Adipocyte (in vitro differentiated cells): ENCODE results near the gene MIER2.

Experiments used
- DNase-seq: peaks from one replicate; pipeline ENCODE4 v3.0.0-alpha.2; 2015; ENCODE audit warnings: low read depth
- H3K27me3 ChIP-seq: replicated peaks from 2 replicates; pipeline ENCODE4 v1.7.0; 2013; ENCODE audit warnings: mild to moderate bottlenecking, low read length, moderate library complexity; ENCODE audit not compliant: control insufficient read depth, insufficient read depth
- H3K36me3 ChIP-seq: 2 replicates; pipeline ENCODE4 v1.7.0; 2013; ENCODE audit warnings: low read length, mild to moderate bottlenecking, moderate library complexity; ENCODE audit not compliant: control insufficient read depth, insufficient read depth, severe bottlenecking
- H3K4me1 ChIP-seq: 2 replicates; pipeline ENCODE4 v1.7.0; 2013; ENCODE audit warnings: mild to moderate bottlenecking, low read length, moderate library complexity; ENCODE audit not compliant: control insufficient read depth, insufficient read depth
- H3K4me3 ChIP-seq: 2 replicates; pipeline ENCODE4 v1.7.0; 2013; ENCODE audit warnings: mild to moderate bottlenecking, low read length, moderate library complexity
- H3K9ac ChIP-seq: 2 replicates; pipeline ENCODE4 v1.7.0; 2013; ENCODE audit warnings: mild to moderate bottlenecking, low read length, moderate library complexity
- H3K9me3 ChIP-seq: 2 replicates; pipeline ENCODE4 v1.7.0; 2013; ENCODE audit warnings: mild to moderate bottlenecking, low read length, moderate library complexity; ENCODE audit not compliant: control insufficient read depth

Gene MIER2

GRCh38 chr19:289651-290371 lies 54.8 kb downstream of the MIER2 start:
- peaks cover 3% of the 10 kb centered on the region for H3K9me3 ChIP-seq
- peak; percentile 22 for DNase-seq
- no peak overlapping the region for H3K9ac ChIP-seq
- H3K4me1 ChIP-seq, result peaks cover 9% of the 10 kb centered on the region
- H3K36me3 ChIP-seq, result no peaks in the 10 kb centered on the region
- H3K27me3 ChIP-seq, result peaks cover 34% of the 10 kb centered on the region
- H3K4me3 ChIP-seq, result no peak overlapping the region

GRCh38 chr19:288911-289310 lies 55.7 kb downstream of the MIER2 start:
- Histone ChIP-seq H3K9me3 (peaks cover 3% of the 10 kb centered on the region), H3K27me3 (peaks cover 25% of the 10 kb centered on the region), H3K4me1 (no peaks in the 10 kb centered on the region), H3K9ac (no peak overlapping the region), H3K36me3 (no peaks in the 10 kb centered on the region), H3K4me3 (no peak overlapping the region)
- no peak for DNase-seq

- Histone ChIP-seq H3K4me1 (no peaks in the 10 kb centered on the region), H3K27me3 (peaks cover 12% of the 10 kb centered on the region)
- no peak for DNase-seq
These were observed 57.2 kb downstream of the MIER2 start for GRCh38 chr19:287381-287871.

GRCh38 chr19:283395-283794 lies 61.2 kb downstream of the MIER2 start:
- no peaks in the 10 kb centered on the region for H3K4me1 ChIP-seq
- peaks cover 26% of the 10 kb centered on the region for H3K27me3 ChIP-seq
- DNase-seq, result no peak
- H3K4me3 ChIP-seq, result no peak overlapping the region
- H3K9ac ChIP-seq, result no peak overlapping the region
- no peaks in the 10 kb centered on the region for H3K36me3 ChIP-seq
- no peaks in the 10 kb centered on the region for H3K9me3 ChIP-seq

More at GRCh38 chr19:287381-287871, 57.2 kb downstream of the MIER2 start:
- Histone ChIP-seq H3K9ac (no peak overlapping the region), H3K9me3 (no peaks in the 10 kb centered on the region), H3K36me3 (no peaks in the 10 kb centered on the region), H3K4me3 (no peak overlapping the region)

- Histone ChIP-seq H3K4me3 (no peak overlapping the region), H3K27me3 (peaks cover 29% of the 10 kb centered on the region), H3K9ac (no peak overlapping the region), H3K4me1 (no peaks in the 10 kb centered on the region), H3K9me3 (no peaks in the 10 kb centered on the region), H3K36me3 (no peaks in the 10 kb centered on the region)
- DNase-seq, result no peak
These were observed 62.1 kb downstream of the MIER2 start for GRCh38 chr19:282501-282900.

GRCh38 chr19:281992-282391 lies 62.6 kb downstream of the MIER2 start:
- no peaks in the 10 kb centered on the region for H3K4me1 ChIP-seq
- DNase-seq, result no peak
- H3K27me3 ChIP-seq, result peaks cover 33% of the 10 kb centered on the region
- H3K4me3 ChIP-seq, result no peak overlapping the region
- H3K9me3 ChIP-seq, result no peaks in the 10 kb centered on the region
- H3K9ac ChIP-seq, result no peak overlapping the region
- H3K36me3 ChIP-seq, result no peaks in the 10 kb centered on the region

GRCh38 chr19:281156-281853 lies 63.3 kb downstream of the MIER2 start:
- Histone ChIP-seq H3K4me1 (no peaks in the 10 kb centered on the region), H3K36me3 (no peaks in the 10 kb centered on the region), H3K9me3 (no peaks in the 10 kb centered on the region), H3K4me3 (no peak overlapping the region), H3K27me3 (peaks cover 35% of the 10 kb centered on the region), H3K9ac (no peak overlapping the region)
- DNase-seq, result no peak

- Histone ChIP-seq H3K9me3 (no peaks in the 10 kb centered on the region), H3K4me1 (no peaks in the 10 kb centered on the region), H3K27me3 (peaks cover 35% of the 10 kb centered on the region), H3K36me3 (no peaks in the 10 kb centered on the region), H3K9ac (no peak overlapping the region), H3K4me3 (no peak overlapping the region)
- no peak for DNase-seq
These were observed 64.0 kb downstream of the MIER2 start for GRCh38 chr19:280541-281009.

- peaks cover 41% of the 10 kb centered on the region for H3K27me3 ChIP-seq
- no peak for DNase-seq
- no peak overlapping the region for H3K4me3 ChIP-seq
- H3K4me1 ChIP-seq, result no peaks in the 10 kb centered on the region
- H3K9me3 ChIP-seq, result no peaks in the 10 kb centered on the region
- H3K36me3 ChIP-seq, result no peaks in the 10 kb centered on the region
- H3K9ac ChIP-seq, result no peak overlapping the region
These were observed 64.9 kb downstream of the MIER2 start for GRCh38 chr19:279656-280055.

- Histone ChIP-seq H3K27me3 (peaks cover 41% of the 10 kb centered on the region), H3K9ac (no peak overlapping the region), H3K4me3 (no peak overlapping the region), H3K36me3 (no peaks in the 10 kb centered on the region), H3K4me1 (no peaks in the 10 kb centered on the region), H3K9me3 (no peaks in the 10 kb centered on the region)
- DNase-seq, result no peak
These were observed 65.4 kb downstream of the MIER2 start for GRCh38 chr19:279231-279630.

GRCh38 chr19:277581-278165 lies 66.9 kb downstream of the MIER2 start:
- no peak overlapping the region for H3K4me3 ChIP-seq
- H3K9ac ChIP-seq, result no peak overlapping the region
- no peaks in the 10 kb centered on the region for H3K36me3 ChIP-seq
- H3K27me3 ChIP-seq, result peaks cover 41% of the 10 kb centered on the region
- H3K4me1 ChIP-seq, result no peaks in the 10 kb centered on the region
- no peaks in the 10 kb centered on the region for H3K9me3 ChIP-seq
- peak; percentile 31 for DNase-seq
